Measurements from ENCODE around the gene KIF17. TPM values are rescaled to one million over a fixed set of nuclear protein-coding genes. Genes with fewer than 3 reads are reported as not detected.

KIF17 gene
- total RNA-seq, 1 donor from 2014 or later, result 4.6 TPM

DNA sequence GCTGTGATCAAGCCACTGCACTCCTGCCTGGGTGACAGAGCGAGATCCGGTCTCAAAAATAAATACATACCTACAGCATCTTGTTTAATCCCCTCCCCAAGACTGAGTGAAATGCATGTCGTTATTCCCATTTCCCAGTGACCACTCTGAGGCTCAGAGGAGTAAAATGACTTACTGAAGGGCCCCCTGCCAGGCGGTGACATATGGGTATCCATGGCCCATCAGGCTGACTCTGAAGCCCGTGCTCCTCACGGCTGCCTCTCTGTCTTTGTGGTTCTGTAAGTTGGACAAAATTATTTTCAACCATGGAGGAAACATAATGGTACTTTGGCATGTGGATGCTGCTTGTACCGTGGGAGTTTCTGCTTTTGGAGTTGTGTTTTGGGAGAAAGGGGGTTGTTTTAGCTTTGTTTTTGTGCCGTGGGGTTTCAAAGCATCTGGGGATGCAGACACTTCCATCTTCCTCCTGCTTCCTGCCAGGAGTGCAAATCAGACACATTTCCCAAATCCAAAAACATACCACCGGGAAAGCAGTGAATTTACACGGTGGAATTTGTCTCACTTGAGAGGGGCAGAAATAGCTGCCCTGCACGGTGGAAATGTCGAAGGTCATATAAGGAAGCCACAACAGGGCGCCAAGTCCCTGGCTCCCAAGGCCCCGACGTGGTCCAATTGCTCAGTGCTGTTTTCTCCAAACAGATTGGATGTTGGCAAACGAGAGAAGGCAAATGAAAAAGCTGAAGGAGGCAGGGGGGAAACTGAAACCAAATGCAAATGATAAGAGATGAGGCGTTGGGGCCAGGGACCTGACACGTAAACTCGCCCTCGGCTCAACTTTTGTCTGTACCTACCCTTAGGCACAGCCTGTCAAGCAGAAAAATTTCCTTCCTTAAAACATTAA, 101.6 kb downstream of the KIF17 start:
- no peaks in the 10 kb centered on the region for H3K9me3 ChIP-seq
- no peak overlapping the region for H3K27ac ChIP-seq
- DNase-seq (no peak), ATAC-seq (no peak)
- no peaks in the 10 kb centered on the region for H3K36me3 ChIP-seq
- intact Hi-C loops (cut with DNase I), result no loop called here
- no peak overlapping the region for H3K4me3 ChIP-seq
- TF ChIP-seq, protein P1, sequence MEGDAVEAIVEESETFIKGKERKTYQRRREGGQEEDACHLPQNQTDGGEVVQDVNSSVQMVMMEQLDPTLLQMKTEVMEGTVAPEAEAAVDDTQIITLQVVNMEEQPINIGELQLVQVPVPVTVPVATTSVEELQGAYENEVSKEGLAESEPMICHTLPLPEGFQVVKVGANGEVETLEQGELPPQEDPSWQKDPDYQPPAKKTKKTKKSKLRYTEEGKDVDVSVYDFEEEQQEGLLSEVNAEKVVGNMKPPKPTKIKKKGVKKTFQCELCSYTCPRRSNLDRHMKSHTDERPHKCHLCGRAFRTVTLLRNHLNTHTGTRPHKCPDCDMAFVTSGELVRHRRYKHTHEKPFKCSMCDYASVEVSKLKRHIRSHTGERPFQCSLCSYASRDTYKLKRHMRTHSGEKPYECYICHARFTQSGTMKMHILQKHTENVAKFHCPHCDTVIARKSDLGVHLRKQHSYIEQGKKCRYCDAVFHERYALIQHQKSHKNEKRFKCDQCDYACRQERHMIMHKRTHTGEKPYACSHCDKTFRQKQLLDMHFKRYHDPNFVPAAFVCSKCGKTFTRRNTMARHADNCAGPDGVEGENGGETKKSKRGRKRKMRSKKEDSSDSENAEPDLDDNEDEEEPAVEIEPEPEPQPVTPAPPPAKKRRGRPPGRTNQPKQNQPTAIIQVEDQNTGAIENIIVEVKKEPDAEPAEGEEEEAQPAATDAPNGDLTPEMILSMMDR (IDR thresholded peaks at IDR 0.05), result no peak
- H3K4me1 ChIP-seq, result no peaks in the 10 kb centered on the region
- H3K27me3 ChIP-seq, result no peaks in the 10 kb centered on the region

DNA sequence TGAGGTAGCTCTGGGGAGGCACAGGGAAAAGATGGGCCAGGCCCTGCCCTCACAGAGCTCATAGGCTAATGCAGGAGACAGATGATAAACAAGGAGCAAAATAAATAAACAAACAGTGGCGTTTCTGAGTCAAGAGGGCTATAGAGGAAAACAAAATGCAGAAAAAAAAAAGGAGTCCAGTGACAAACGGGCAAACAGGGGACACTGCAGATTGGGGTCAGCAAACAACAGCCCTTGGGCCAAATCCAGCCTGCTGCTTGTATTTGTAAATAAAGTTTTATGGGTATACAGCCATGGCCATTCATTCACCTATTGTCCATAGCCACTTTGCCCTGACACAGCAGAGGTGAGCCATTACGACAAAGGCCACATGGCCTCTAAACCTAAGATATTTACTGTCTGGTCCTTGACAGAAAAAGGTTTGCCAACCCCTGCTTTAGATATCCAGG, 103.7 kb downstream of the KIF17 start:
- intact Hi-C loops (cut with DNase I), result no loop called here
- TF ChIP-seq, protein P1 (IDR thresholded peaks at IDR 0.05), result no peak
- Histone ChIP-seq H3K27me3 (no peaks in the 10 kb centered on the region), H3K27ac (no peak overlapping the region), H3K36me3 (no peaks in the 10 kb centered on the region), H3K4me1 (no peaks in the 10 kb centered on the region), H3K4me3 (no peak overlapping the region), H3K9me3 (no peaks in the 10 kb centered on the region)
- DNase-seq, result no peak
- ATAC-seq, result no peak

Other genes with a start within 250 kb of the KIF17 start
- gene CAMK2N1, start 231.8 kb downstream of the KIF17 start, total RNA-seq, result 73.6 TPM
- gene MUL1, start 209.9 kb downstream of the KIF17 start, total RNA-seq, result 34.5 TPM
- 0.20 TPM for gene FAM43B, start 165.4 kb downstream of the KIF17 start, total RNA-seq
- 8.8 TPM for gene CDA, start 128.9 kb downstream of the KIF17 start, total RNA-seq
- gene PINK1, start 84.5 kb downstream of the KIF17 start, total RNA-seq, result 62.5 TPM
- gene DDOST, start 56.6 kb downstream of the KIF17 start, total RNA-seq, result 161 TPM
- 0.52 TPM for gene SH2D5, start 14.7 kb upstream of the KIF17 start, total RNA-seq
- 249 TPM for gene HP1BP3, start 69.3 kb upstream of the KIF17 start, total RNA-seq

Data from upper lobe of right lung (tissue), 1 donor.